GM19463 (cell line): Measurements from ENCODE around the gene SATB2.

Source experiments
- ATAC-seq: cut with Tn5 transposase; IDR thresholded peaks from one replicate; pipeline ENCODE4 v1.9.1; 2021; ENCODE audit warnings: mild to moderate bottlenecking, moderate library complexity; ENCODE audit not compliant: unreplicated experiment

The SATB2 gene

GRCh38 chr2:199452991-199453379 lies 4.8 kb downstream of the SATB2 start:
- ATAC-seq, result no peak

GRCh38 chr2:199452260-199452990 lies 5.3 kb downstream of the SATB2 start:
- no peak for ATAC-seq

DNA sequence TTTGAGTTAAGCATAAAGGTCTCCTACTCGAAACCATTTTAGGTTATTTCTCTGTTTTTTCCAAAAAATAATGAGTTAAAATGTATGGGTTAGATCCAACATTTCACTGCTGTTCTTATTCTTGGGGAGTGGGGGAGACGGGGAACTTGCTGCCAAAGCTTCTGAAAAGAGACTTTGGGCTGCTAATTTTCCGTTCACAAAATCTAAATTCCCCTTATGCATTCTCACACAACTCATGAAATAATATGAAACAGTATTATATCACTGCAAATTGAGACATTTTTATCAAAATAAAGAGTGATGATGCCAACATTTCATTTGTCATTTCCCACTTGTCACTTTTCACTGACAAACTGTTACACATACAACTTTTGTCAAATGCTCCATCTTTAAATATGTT lies 7.8 kb downstream of the SATB2 start:
- no peak for ATAC-seq

GRCh38 chr2:199449455-199449854 lies 8.3 kb downstream of the SATB2 start:
- no peak for ATAC-seq

- no peak for ATAC-seq
Observed at GRCh38 chr2:199446996-199447576, 10.7 kb downstream of the SATB2 start.

GRCh38 chr2:199444749-199445148 lies 13.0 kb downstream of the SATB2 start:
- ATAC-seq, result no peak

GRCh38 chr2:199443589-199444130 lies 14.1 kb downstream of the SATB2 start:
- ATAC-seq, result no peak

DNA sequence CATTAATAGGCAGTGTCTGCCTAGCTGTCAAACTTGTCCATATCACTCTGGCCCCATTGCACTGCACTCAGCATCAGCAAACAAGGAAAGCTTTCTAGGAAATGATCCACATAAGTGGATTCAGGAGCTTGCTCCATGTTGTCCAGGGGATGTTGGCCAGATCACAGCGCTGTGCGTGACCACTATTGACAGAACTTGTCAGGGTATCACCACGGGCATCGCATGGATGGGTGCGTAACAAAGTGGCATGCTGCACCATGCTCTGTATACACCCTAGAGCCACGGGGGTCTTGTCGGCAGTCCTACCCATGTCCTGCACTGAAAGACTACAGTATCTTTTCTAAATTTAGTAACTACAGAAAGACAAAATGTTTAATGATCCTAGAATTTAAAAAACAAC lies 15.6 kb downstream of the SATB2 start:
- ATAC-seq, result no peak

GRCh38 chr2:199441759-199442158 lies 16.0 kb downstream of the SATB2 start:
- ATAC-seq, result no peak

DNA sequence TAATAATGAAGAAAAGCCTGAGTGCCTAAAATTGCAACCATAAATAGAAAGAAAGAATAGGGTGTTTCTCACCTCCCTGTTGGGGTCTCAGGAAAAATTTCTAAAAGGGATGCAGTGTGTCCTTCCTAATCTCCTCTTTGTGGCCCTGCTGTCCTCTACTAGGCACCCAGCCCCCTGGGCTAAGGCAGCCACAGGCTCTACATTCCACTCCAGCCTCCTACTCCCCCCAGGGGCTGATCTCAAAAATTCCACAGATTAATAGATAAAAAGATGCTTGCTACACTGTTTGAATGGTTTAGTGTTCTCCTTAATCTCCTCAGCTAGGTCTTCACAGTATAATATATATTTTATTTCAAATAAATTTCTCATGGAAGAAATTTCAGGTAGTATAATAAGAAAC lies 17.6 kb downstream of the SATB2 start:
- no peak for ATAC-seq

DNA sequence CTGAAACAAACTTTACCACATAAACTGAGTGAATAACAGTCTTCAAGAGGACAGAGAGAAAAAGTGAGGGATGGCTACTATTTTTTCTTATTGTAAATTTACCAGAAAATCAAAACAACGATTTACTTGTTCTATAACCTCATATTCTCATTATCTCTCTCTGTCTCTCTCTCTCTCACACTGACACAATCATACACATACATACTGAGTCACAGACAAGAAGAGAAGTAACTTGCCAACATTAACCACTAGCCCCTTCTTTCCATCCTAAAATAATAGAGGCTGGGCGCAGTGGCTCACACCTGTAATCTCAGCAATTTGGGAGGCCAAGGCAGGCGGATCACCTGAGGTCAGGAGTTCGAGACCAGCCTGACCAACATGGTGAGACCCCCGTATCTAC lies 18.2 kb downstream of the SATB2 start:
- no peak for ATAC-seq

DNA sequence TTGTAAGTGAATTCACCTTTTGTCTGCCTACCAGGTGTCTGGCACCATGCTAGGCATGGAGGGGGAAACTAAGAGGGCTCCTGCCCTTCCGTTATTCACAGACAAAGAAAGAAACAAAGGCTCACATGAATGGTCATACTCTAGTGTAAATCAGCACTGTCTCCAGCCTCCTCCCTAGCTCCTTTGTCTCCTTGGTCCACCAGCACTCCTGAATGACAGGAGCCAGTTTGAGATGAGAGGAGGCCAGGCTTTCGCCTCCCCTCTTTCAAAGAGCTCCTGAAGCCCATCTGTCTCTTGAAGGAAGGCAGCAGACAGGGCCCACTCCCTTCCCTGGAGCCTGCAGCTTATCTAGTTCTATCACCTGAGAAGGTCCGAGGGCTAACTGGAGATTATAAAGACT lies 18.7 kb downstream of the SATB2 start:
- no peak for ATAC-seq

- ATAC-seq, result no peak
Observed at GRCh38 chr2:199434555-199434954, 23.2 kb downstream of the SATB2 start.

DNA sequence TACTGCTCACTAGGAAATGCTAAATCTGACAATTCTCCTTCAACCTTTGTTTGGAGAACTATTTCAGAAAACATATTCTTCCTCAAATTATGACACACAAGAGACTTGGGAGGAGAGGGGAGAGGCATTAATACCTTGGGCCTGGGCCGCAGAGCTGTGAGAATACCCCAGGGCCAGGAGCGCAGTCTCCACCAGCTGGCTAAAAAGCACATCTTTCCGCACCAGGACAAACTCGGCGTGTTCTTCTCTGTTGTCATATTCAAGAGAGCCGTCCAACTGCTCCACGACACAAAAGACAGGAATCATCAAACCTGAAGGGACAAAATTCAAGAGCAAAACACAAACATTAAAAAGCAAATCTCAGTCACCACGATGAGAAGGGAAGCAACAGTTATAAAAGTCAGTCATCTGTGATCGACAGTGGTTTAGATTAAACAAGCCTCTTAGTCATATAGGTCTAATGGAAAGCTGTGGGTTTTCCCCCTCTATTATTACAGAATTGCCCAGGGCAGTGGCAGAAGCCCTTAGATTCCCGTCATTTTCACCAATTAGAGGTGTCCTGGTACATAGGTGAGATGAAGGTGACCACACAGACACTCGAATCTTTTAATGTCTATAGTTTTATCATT lies 24.4 kb downstream of the SATB2 start:
- no peak for ATAC-seq

- no peak for ATAC-seq
Observed at GRCh38 chr2:199431746-199432213, 26.0 kb downstream of the SATB2 start.

DNA sequence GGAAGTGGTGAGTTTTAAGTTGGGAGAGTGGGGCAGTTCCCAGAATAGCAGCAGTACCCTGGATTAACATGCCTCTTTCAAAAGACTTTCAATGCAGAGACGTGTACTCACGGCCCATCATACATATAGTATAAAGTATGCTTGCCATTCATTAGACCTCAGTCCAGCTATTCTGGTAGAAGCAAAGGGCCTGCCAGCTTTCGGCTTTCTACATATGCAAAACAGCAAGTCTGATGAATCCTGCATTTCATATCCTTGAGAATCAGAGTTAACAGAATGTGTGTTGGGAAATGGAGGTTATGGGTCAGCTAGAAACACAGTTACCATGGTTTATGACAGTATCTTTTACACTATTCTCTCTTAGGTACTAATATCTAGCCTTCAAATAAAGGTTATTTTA lies 27.5 kb downstream of the SATB2 start:
- ATAC-seq, result no peak

GRCh38 chr2:199428291-199428690 lies 29.4 kb downstream of the SATB2 start:
- ATAC-seq, result no peak

GRCh38 chr2:199424160-199424559 lies 33.6 kb downstream of the SATB2 start:
- ATAC-seq, result no peak

- no peak for ATAC-seq
Observed at GRCh38 chr2:199419428-199419827, 38.3 kb downstream of the SATB2 start.

DNA sequence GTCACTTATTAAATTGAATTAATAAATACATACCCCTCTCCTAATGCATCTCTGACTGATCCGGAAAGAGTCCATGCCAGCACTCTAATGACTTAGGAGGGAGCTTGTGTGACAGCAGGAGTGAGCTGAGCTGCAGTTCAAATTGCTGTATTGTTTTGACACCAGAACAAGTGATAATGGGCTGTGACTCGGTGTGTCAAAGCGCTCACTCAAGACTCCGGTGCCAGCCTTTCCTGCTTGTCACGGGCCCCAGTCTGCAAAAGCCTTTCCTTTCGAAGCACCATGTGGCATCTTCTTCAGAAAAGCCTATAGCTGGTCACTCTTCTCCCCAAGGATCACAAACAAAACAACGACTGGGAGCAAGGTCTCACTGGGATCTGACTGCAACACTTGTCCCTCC lies 43.3 kb downstream of the SATB2 start:
- no peak for ATAC-seq

GRCh38 chr2:199414001-199414400 lies 43.7 kb downstream of the SATB2 start:
- no peak for ATAC-seq
